HEK293 (cell line): ENCODE data around the gene SUMF1.

Source experiments
- CTCF ChIP-seq: fragments of 450-650 bp; formaldehyde crosslinking; IDR thresholded peaks from 2 replicates; pipeline ENCODE4 v1.5.1; 2016; ENCODE audit warnings: missing biosample characterization, missing genetic modification characterization
- ZNF580 ChIP-seq: fragments of 450-650 bp; formaldehyde crosslinking; IDR thresholded peaks from 2 replicates; pipeline ENCODE4 v1.5.1; 2016; ENCODE audit warnings: missing biosample characterization, missing genetic modification characterization

- TF ChIP-seq ZNF580 (tag by site-specific recombination) (no peak), CTCF (tag by site-specific recombination) (no peak)
These were observed 42.0 kb downstream of the SUMF1 start for GRCh38 chr3:4425055-4425454.
